HG03196 (cell line): ENCODE data around the gene FBXW8.

Experiments
- ATAC-seq: cut with Tn5 transposase; IDR thresholded peaks from one replicate; pipeline ENCODE4 v1.9.1; 2021; ENCODE audit not compliant: unreplicated experiment

FBXW8 gene, protein sequence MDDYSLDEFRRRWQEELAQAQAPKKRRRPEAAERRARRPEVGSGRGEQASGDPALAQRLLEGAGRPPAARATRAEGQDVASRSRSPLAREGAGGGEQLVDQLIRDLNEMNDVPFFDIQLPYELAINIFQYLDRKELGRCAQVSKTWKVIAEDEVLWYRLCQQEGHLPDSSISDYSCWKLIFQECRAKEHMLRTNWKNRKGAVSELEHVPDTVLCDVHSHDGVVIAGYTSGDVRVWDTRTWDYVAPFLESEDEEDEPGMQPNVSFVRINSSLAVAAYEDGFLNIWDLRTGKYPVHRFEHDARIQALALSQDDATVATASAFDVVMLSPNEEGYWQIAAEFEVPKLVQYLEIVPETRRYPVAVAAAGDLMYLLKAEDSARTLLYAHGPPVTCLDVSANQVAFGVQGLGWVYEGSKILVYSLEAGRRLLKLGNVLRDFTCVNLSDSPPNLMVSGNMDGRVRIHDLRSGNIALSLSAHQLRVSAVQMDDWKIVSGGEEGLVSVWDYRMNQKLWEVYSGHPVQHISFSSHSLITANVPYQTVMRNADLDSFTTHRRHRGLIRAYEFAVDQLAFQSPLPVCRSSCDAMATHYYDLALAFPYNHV

DNA sequence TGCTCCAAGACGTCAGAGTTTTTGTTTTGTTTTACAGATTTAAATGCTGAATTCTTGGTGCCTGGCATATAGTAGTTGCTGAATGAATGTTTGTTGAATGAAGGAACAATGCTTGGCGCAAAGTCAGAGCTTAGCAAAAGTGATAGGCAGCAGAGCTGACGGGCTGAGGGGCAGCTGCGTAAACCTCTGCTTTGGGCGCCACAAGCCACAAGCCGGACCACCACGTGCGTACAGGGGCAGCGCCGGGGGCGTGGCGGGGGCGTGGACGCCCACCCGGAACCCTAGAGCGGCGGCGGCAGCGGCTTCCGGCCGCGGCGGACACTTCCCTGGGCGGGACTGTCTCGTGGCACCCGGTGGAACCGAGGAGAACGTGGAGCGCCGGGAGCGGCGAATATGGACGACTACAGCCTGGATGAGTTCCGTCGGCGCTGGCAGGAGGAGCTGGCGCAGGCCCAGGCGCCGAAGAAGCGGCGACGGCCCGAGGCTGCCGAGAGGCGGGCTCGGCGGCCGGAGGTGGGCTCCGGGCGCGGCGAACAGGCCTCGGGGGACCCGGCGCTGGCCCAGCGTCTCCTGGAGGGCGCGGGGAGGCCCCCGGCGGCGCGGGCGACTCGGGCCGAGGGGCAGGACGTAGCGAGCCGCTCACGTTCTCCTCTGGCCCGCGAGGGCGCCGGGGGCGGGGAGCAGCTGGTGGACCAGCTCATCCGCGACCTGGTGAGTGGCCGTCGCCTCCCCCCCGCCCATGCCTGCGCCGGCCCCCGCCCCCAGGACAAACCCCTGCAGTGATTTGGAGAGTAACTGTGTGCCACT lies at the start of gene FBXW8:
FBXW8 (plus strand) TSS at position 306 of the 807 bp plus-strand sequence; CDS start at position 394, 88 bp downstream.
- ATAC-seq: peak; percentile 82

DNA sequence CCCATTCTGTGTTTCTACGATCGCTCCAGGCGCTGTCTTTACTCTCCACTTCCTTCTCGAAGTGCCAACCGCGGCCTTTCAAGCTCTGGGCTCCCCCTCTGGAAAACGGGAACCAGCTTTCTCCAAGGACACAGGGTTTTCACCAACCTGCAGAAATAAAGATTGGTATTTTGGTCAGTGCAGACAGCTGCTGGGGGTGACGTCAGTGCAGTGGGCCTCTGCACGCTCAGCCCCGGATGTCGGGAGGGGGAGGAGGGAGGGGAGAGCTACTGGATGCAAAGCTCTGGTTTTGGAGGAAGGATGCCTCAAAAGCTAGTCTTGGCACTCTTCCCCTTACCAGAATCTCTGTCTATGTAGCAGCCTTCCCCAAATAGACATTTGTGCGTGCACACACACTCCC lies 49.4 kb upstream of the FBXW8 start:
- ATAC-seq: peak; percentile 76

DNA sequence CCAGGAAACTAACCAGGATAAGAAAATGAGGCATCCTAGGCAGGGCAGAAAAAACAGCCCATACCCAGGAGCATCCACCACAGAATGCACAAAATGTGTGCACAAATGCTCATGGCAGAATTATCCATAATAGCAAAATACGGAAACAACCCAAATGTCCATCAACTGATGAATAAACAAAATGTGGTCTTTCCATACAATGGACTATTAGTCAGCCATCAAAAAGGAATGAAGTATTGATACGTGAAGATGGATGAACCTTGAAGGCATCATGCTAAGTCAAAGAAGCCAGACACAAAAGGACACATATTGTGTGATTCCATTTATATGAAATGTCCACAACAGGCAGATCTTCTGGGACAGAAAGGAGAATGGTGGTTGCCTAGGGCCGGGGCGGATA lies 48.6 kb upstream of the FBXW8 start:
- ATAC-seq: no peak

DNA sequence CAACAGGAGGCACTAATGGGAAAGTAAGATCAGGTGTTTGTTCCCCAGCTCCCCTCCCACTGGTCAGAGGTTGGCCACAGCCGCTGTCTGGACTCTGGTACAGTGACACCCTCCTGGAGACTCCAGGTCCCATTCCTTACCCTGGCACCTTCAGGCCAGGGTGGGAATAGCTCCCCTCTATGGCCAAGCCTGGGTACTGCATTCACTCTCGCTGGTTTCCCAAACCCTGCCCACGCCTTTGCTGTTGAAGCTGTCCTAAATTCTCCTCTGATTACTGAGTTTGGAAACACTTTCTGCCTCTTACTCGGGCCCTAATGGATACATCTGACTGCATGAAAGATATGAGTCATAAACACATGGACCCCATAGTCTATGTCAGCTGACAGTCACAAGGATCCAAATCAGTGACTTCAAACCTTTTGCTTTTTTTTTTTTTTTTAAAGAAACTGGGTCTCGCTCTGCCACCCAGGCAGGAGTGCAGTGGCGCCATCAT lies 47.4 kb upstream of the FBXW8 start:
- no peak for ATAC-seq

DNA sequence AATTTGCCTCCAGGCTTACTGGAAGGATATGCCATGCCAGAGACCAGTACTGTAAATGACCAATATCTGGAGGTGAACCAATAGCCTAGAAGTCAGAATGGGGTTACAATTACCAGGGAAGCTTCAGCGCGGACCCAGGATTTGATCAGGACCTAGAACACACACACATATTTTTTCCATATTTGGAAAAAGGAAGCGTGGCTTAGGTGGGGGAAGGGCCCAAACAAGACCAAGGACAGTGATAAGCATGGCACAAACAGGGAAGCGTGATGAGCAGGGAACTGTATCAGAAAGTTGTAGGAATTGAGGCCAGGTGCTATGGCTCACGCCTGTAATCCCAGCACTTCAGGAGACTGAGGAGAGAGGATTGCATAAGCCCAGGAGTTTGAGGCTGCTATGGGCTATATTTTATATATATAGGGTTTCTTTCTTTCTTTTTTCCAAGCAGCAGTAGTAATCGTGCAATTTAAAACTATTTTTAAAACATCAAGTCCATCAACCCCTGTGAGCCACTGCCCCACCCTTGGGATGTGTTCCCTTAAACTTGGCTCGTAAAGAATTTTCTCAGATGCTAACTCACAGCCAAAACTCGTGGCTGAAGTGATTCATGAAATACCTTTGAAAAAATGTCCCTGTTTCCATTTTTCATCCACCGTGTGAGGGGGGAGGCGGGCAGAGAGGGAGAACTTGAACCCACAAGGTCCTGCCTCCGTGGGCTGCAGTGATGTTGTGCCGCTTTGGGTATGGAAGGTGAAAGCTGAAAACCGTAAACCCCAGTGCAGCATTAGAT lies 46.2 kb upstream of the FBXW8 start:
- no peak for ATAC-seq

DNA sequence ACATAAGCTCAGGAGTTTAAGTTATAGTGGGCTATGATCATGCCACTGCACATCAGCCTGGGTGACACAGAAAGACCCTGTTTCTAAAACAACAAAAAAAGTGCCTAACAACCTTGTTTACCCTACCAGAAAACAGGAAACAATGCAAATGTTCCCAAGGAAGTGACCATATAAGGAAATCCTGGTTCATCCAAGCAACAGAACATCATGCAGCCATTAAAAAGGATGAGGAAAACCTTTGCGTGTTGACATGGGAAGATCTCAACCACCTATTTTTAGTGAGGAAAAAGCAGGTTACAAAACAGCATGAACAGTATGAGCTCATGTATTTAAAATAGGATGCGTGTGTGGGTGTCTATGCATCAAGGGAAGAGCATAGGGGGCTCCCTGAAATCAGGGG lies 43.2 kb upstream of the FBXW8 start:
- ATAC-seq: no peak

DNA sequence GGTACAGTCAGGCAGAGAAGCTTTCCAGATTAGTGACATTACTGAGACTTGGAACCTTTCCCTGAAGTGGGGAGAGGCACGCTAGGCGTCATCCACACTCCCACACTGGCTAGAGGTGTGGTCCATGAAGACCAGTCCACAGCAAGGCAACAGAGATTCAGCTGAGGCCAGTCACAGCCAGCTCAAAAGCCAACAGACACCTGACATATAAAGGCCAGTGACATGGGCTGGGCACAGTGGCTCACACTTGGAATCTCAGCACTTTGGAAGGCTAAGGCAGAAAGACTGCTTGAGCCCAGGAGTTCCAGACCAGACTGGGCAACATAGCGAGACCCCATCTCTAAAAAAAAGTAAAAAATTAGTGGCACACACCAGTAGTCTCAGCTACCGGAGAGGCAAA lies 40.4 kb upstream of the FBXW8 start:
- ATAC-seq: no peak

DNA sequence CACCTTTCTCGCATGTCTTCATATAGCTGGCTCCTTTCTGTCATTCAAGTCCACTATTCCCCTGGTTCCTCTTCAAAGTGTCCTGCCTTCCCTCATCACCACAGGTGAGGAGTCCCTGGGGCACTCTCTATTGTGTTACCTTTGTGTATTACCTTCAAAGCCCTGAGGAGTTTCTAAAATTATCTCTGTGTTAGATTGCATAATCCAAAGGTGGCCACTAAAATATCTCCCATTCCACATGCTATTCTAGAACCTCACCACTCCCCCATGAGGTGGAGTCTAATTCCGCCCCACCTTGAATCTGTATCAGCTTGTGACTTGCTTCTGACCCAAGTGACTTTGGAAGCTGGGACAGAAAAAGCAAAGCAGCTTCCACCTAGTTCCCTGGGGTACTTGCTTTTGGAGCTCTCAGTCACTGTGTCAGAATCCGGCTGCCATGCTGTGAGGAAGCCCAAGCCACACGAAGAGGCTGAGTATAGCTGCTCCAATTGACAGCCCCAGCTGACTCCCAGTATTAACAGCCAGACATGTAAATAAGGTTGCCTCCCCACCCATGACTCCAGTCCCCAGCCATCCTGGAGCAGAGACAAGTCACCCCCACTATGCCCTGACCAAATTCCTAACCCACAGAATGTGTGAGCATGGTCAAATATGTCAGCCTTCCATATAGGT lies 36.3 kb upstream of the FBXW8 start:
- no peak for ATAC-seq

DNA sequence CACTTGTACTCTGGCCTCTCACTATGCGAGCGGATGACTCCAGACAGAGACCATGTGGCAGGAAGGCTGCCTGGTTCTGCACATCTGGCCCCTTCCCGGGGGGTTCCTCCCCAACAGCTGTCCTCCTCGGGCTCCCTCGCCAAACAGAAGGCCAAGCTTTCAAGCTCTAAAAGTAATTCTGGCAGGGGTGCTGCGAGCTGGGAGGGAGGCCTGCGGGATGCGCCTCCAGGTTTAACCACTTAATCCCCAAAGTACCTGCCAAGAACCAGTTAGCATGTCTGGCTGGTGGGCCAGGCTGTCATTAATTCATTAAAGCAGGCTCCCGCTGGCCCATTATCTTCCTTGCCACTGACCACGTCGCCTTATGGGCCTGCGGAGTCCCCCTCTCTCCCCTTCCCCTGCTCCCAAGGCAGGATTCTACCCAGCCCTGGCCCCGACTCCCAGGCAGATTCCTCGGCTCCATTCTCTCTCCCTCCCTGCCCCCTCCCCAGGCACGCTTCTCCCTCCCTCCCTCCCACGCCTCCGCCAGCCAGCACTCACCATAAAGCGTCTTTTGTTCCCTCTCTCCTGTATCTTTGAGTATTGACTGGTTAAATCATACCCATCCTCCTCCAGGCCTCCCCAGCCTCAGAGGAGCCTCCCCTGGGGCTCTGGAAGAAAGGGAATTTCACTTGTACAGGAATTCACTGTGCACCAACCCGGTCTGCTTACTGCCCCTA lies 34.4 kb upstream of the FBXW8 start:
- ATAC-seq: no peak

DNA sequence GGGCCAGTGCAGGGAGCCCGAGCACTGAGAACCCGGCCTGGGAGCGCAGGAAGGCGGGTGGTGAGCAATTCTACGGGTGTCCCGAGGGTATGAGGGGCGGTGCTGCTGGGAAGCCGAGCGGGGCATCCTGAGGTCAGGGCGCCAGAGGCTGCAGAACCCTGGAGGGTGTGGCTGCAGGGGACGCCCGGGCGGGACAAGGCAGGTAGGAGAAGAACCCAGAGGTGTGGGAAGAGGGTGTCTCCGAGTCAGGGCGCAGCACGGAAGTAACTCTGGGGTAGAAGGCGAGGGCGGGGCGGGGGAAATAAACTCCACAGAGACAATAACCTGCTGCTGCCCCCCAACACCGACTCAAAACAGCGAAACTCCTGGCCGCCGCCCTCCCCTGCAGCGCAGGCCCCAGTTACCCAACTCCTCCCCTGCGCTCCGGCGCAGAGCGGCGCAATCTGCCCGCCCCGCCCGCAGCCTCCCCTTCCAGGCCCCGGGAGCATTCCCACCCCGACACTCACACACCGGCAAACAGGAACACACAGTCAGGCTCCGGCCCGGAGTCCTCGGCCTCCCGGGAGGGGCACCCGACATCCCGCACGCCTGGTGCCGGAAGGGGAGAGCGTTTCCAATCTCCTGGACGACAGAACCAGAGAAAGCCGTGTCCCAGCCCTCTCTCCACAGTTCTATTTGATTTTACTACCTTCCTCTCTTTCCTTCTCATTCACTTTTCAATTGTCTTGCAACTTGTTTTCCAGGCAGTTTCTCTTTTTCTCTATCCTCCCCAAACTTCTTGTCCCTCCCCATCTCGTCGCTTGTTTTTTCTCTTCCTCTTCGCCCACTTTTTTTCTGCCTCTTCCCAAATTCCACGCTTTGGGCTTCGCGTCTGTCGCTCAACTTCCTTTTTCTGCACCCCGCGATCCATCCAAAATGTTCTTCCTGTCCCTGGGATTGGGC lies 31.9 kb upstream of the FBXW8 start:
- no peak for ATAC-seq

DNA sequence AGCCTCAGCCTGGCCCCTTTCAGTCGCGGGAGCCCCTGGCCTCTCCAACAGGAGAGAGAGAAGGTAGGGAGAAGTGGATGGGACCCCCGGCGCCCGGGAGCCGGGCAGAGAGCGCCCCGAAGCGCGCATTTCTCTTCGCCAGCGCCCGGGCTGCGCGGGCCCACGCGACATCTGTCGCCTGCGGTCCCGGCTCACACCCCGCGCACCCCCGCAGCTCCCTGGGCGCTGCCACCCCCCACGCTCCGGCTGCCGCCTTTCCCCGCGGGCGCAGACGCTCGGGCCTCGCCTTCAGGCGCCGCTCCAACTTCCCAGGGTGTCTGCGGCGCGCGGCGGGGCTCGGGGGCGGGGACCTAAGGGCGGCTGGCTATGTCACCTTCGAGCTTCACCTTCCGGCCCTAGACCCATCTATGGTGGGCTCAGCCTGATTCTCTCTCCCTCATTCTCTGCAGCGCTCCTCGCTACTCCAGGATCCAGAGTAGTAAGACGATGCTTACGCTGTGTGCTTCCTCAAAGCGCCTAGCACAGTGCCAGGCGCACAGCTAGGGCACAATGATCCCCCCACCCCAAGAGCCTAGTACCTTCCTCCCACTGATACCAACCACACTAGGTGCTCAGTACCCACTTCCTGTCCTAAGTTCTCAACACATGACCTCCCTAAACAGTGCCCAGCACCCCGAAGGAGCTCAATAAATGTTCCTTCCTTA lies 31.1 kb upstream of the FBXW8 start:
- no peak for ATAC-seq

DNA sequence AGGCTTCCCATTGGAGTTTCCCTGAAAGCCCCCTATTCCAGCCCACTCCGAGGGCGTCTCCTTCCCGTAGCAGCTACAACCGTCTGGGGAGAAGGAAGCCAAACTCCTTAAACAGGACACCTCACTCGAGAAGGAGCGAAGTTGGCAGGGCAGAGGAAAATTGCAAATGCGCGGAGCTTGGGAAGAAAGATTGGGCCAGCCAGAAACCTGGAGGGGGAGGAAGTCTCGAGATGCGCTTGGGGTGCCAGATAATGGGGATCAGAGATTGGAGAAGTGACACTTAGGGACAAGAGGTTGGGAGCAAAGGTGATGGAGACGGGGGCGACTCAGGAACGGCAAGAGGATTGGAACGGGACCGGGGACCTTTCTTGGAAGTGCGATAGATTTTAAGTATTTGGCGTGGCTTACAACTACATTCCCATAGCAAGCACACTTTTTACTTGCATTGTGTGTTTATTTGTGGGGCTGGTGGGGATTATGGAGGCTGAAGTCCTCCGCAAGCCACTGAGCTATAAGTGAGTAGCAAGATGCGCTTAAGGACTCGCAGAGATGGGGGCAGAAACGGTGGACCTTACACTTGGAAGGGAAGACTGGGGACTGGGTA lies 30.4 kb upstream of the FBXW8 start:
- ATAC-seq: no peak

DNA sequence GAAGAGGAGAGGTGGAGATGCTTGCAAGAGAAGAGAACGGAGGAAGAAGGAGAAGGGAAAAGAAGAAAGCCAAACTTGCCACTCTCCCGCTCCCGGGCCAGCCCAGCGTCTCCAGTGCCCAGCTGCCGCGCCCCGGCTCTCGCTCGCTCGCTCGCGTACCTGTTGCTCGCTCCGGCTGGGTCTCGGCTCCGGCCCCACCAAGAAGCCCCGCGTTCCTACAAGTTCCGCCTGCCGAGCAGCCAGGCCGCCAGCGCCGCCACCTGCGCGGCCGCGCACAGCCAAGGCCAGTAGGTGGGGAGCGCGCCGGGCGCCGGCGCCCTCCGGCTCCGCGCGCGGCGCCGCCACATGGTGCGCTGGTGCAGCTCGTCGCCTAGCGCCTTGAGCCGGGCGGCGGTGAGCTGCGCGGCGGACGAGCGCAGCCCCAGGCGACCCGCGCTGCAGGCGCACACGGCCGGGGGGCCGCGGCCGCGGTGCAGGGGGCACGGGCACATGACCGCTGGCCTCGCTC lies 29.9 kb upstream of the FBXW8 start:
- ATAC-seq: no peak

DNA sequence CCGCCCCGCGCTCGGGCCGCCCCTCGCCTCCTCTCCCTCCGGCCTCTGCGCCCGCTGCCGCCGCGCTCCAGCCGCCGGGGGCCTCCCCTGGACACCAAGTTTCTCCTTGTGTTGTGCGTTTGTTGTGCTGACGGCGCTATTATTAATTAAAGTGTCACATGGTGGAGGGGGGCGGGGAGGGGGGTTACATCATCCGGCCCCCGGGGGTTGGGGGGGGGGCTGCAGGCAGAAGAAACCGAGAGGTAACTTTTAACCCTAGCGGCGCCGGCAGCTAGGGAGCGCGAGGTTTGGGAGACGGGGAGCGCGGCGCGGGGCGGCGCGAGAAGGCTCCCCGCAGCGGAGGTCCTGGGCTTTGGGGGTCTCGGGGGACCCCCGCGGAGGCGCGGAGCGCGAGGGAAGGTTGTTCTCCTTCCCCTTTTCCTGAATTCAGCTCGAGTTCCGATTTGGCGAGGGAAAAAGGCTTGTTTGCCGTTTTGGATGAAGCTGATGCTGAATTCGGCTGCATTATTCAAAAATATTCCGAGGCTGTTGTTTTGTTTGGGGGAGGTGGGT lies 29.3 kb upstream of the FBXW8 start, which contains the start of gene HRK:
HRK (minus strand) TSS at position 117 of the 552 bp plus-strand sequence. CDS start 134 bp downstream, outside the sequence.
- ATAC-seq: no peak

DNA sequence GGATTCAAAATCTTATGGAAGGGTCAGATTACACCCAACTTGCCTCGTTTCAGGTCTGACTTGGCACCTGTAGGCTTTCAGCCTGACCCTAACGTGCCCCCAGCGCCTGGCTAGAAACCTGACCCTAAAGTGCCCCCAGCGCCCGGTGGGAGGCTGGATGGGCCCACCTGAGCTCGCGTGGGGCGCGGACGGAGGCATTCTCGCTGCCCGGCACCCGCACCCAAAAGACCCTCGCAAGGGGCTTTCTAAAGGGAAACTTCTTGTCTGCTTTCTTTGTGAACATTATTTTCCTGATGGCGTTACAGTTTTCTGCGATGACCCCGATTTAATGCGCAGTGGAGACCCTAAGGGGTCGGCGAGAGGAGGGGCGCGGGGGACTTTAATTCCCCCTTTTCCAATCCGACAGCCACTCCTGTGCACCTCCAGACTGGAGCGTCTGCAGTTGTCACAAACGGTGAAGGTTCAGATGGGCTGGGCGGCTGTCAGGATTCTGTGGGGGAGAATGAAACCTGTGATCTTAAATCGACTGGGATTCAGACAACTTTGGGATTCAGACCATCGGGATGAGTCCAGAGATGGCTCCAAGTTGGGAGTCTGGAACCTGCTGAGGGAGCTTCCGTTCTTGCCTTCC lies 28.8 kb upstream of the FBXW8 start:
- ATAC-seq: no peak

DNA sequence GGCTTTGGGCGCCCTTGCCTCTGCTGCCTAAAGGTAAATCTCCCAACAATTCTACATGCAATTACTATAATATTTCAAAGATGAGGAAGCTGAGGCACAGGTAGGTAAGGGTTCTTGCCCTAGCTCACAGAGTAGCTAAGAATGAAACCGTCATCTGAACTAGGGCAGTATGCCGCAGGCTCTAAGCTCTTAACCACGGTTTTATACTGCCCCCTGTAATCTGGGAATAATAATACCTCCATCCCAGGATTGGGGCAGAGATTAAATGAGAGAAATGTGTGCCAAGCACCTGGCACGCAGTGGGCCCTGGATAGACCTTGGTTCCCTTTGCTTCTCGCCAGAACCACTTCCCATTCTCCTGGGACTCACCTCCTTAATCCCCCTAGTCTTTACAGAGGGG lies 28.0 kb upstream of the FBXW8 start:
- ATAC-seq: no peak
